IMR-90 (cell line): Measurements from ENCODE around the gene ENOX1.

Source experiments
- CHD1 ChIP-seq: IDR thresholded peaks from 2 replicates; pipeline ENCODE4 v1.6.1; 2012; ENCODE audit warnings: low read depth, low read length, improper control_type of control experiment
- FOS ChIP-seq: fragments of 150-350 bp; IDR thresholded peaks from 2 replicates; pipeline ENCODE4 v1.6.1; 2016; ENCODE audit warnings: low read depth, low read length
- MAFK ChIP-seq: IDR thresholded peaks from 2 replicates; pipeline ENCODE4 v1.6.1; 2012; ENCODE audit warnings: low read depth, low read length, improper control_type of control experiment
- MAZ ChIP-seq: IDR thresholded peaks from 2 replicates; pipeline ENCODE4 v1.6.1; 2012; ENCODE audit warnings: low read depth, mild to moderate bottlenecking, low read length, improper control_type of control experiment, moderate library complexity, borderline replicate concordance
- MXI1 ChIP-seq: IDR thresholded peaks from 2 replicates; pipeline ENCODE4 v1.6.1; 2012; ENCODE audit warnings: low read depth, mild to moderate bottlenecking, low read length, moderate library complexity, borderline replicate concordance
- POLR2A ChIP-seq: IDR thresholded peaks from 2 replicates; pipeline ENCODE4 v1.6.1; 2012; ENCODE audit warnings: mild to moderate bottlenecking, low read depth, low read length
- RCOR1 ChIP-seq: IDR thresholded peaks from 2 replicates; pipeline ENCODE4 v1.6.1; 2012; ENCODE audit warnings: mild to moderate bottlenecking, low read length, improper control_type of control experiment; ENCODE audit not compliant: insufficient replicate concordance
- SMC3 ChIP-seq: fragments of 150-350 bp; IDR thresholded peaks from 2 replicates; pipeline ENCODE4 v1.6.1; 2016; ENCODE audit warnings: low read depth, mild to moderate bottlenecking, antibody characterized with exemption, low read length, moderate library complexity
- TF ChIP-seq, protein P1 (sequence below): conservative IDR thresholded peaks from 2 replicates; pipeline ENCODE4 v1.5.1; 2012; ENCODE audit warnings: mild to moderate bottlenecking, low read depth, low read length, improper control_type of control experiment
- TF ChIP-seq, protein P2 (sequence below): fragments of 150-350 bp; IDR thresholded peaks from 2 replicates; pipeline ENCODE4 v1.6.1; 2017; ENCODE audit warnings: mild to moderate bottlenecking, antibody characterized with exemption, low read length, low read depth
- TF ChIP-seq, protein P3 (sequence below): fragments of 150-350 bp; IDR thresholded peaks from 2 replicates; pipeline ENCODE4 v1.6.1; 2016; ENCODE audit warnings: low read depth, mild to moderate bottlenecking, low read length, moderate library complexity, borderline replicate concordance

DNA sequence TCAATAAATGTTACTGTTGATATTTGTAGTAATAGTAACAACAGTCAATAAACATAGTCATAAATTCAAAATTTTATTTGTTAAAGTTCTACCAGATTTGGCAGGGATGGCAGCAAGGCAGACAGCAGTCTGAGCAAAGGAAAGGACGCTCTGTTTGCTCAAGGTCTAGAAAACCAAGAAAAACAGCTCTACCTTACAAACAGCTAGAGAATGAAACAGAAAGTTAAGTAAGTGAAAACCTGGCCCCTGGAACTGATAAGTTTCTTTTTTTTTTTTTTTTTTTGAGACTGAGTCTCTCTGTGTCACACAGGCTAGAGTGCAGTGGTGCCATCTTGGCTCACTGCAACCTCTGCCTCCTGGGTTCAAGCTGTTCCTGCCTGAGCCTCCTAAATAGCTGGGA is 27.9 kb downstream of the ENOX1 start:
- no peak for TF ChIP-seq POLR2A
- TF ChIP-seq, protein P1, sequence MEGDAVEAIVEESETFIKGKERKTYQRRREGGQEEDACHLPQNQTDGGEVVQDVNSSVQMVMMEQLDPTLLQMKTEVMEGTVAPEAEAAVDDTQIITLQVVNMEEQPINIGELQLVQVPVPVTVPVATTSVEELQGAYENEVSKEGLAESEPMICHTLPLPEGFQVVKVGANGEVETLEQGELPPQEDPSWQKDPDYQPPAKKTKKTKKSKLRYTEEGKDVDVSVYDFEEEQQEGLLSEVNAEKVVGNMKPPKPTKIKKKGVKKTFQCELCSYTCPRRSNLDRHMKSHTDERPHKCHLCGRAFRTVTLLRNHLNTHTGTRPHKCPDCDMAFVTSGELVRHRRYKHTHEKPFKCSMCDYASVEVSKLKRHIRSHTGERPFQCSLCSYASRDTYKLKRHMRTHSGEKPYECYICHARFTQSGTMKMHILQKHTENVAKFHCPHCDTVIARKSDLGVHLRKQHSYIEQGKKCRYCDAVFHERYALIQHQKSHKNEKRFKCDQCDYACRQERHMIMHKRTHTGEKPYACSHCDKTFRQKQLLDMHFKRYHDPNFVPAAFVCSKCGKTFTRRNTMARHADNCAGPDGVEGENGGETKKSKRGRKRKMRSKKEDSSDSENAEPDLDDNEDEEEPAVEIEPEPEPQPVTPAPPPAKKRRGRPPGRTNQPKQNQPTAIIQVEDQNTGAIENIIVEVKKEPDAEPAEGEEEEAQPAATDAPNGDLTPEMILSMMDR, result no peak
- TF ChIP-seq MAFK, result no peak
- no peak for TF ChIP-seq MAZ
- TF ChIP-seq RCOR1, result no peak
- no peak for TF ChIP-seq FOS
- no peak for TF ChIP-seq MXI1
- TF ChIP-seq, protein P2, sequence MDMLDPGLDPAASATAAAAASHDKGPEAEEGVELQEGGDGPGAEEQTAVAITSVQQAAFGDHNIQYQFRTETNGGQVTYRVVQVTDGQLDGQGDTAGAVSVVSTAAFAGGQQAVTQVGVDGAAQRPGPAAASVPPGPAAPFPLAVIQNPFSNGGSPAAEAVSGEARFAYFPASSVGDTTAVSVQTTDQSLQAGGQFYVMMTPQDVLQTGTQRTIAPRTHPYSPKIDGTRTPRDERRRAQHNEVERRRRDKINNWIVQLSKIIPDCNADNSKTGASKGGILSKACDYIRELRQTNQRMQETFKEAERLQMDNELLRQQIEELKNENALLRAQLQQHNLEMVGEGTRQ, result no peak
- TF ChIP-seq, protein P3, sequence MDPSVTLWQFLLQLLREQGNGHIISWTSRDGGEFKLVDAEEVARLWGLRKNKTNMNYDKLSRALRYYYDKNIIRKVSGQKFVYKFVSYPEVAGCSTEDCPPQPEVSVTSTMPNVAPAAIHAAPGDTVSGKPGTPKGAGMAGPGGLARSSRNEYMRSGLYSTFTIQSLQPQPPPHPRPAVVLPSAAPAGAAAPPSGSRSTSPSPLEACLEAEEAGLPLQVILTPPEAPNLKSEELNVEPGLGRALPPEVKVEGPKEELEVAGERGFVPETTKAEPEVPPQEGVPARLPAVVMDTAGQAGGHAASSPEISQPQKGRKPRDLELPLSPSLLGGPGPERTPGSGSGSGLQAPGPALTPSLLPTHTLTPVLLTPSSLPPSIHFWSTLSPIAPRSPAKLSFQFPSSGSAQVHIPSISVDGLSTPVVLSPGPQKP, result no peak
- no peak for TF ChIP-seq SMC3
- TF ChIP-seq CHD1, result no peak
